Esophagus muscularis mucosa (tissue), 4 donors: ENCODE results near the gene SH2D3C.

Source experiments
- EP300 ChIP-seq: sonication (generic); formaldehyde crosslinking; IDR thresholded peaks from one replicate; pipeline ENCODE4 v1.6.1; 2017; ENCODE audit warnings: antibody characterized with exemption
- POLR2AphosphoS5 ChIP-seq, 2 donors: sonication (generic); formaldehyde crosslinking; IDR thresholded peaks; one replicate each; pipeline ENCODE4 v1.6.1; 2017; ENCODE audit warnings: antibody characterized with exemption in 2 of 2
- TF ChIP-seq, protein P1 (sequence below), 3 experiments: fragments of 200-600 bp in 2 of 3; fragments of 450-650 bp in 1 of 3; sonication (generic) in 2 of 3; IDR thresholded peaks; one replicate each; pipeline ENCODE4 v1.5.1; 2017 to 2019; ENCODE audit warnings: antibody characterized with exemption in 3 of 3, mild to moderate bottlenecking in 2 of 3, moderate library complexity in 1 of 3

- TF ChIP-seq, protein P1, sequence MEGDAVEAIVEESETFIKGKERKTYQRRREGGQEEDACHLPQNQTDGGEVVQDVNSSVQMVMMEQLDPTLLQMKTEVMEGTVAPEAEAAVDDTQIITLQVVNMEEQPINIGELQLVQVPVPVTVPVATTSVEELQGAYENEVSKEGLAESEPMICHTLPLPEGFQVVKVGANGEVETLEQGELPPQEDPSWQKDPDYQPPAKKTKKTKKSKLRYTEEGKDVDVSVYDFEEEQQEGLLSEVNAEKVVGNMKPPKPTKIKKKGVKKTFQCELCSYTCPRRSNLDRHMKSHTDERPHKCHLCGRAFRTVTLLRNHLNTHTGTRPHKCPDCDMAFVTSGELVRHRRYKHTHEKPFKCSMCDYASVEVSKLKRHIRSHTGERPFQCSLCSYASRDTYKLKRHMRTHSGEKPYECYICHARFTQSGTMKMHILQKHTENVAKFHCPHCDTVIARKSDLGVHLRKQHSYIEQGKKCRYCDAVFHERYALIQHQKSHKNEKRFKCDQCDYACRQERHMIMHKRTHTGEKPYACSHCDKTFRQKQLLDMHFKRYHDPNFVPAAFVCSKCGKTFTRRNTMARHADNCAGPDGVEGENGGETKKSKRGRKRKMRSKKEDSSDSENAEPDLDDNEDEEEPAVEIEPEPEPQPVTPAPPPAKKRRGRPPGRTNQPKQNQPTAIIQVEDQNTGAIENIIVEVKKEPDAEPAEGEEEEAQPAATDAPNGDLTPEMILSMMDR (IDR thresholded peaks at IDR 0.05): no peak
- TF ChIP-seq EP300: no peak
- no peak for TF ChIP-seq POLR2AphosphoS5 (IDR thresholded peaks at IDR 0.05)
These were observed 57.6 kb downstream of the SH2D3C start for GRCh38 chr9:127720865-127721227.
